ENCODE data around the gene SYVN1.
A peak's percentile ranks its signal among the peaks of the same experiment; 100 is the strongest.
"Not testable (repeated sequence)": the region's sequence is repeated elsewhere in the genome, so short reads cannot be mapped to it uniquely, and the experiment has no call there.

The SYVN1 gene

GRCh38 chr11:65126624-65127274, 7.6 kb downstream of the SYVN1 start:
- DNase-seq, result no peak

DNA sequence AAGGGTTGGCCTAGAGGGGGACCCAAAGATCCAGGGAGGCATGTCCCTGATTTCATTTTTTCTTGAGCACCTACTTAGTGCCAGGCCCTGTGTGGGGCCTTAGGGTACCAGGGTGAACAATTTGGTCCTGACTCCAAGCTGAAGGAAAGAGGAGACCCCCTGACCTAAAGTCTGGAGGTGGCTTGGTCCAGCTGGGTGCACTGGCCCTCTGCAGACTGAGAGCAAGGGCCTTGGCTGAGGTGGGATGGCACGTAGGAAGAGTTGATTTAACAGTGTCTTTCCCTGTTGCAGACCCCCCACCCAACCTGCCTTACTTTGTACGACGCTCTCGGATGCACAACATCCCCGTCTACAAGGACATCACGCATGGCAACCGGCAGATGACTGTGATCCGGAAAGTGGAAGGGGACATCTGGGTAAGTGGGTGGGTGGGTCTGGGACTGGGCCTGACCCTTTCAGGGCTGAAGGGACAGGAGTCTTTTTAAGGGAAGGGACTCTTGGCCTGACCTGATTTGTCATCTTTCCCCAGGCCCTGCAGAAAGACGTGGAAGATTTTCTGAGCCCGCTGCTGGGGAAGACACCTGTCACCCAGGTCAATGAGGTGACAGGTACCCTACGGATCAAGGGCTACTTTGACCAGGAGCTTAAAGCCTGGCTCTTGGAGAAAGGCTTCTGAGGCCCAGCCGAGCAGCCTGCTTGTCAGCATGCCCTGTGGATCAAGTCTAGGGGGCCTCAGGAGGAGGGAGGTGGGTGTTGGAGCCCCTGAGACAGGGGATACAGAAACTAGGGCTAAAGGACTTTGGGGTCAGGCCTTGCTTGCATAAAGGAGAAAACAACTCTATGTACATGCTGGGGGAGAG, 8.9 kb downstream of the SYVN1 start:
- no peak for DNase-seq

DNA sequence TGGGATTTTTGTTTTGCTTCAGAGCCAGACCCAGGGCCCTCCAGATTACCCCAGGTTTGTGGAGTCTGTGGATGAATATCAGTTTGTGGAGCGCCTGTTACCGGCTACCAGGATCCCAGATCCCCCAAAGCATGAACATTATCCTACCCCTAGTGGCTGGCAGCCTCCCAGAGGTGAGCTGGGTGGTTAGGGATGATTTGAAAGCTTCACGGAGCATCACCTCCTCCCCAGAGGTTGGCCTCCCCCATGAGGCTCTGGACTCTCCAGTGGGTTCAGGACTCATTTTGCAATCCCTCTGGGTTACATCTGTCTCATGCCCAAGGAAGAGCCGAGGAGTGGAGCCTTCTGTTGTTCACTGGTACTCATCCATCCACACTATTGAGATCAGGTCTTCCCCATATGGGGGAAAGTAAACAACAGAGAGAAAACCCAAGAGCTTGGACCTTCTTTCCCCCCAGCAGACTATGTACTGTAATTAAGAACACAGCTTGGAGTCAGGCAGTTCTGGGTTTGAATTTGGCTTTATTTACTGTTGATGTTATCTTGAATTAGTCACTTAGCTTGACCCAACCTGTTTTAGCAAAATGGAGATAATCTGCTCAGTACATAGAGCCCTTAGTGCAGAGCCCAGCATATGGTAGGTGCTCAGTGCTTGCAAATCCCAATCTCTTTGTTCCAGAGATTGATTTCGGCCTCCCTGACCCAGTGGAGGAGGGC, 9.7 kb downstream of the SYVN1 start:
- DNase-seq, result no peak

DNA sequence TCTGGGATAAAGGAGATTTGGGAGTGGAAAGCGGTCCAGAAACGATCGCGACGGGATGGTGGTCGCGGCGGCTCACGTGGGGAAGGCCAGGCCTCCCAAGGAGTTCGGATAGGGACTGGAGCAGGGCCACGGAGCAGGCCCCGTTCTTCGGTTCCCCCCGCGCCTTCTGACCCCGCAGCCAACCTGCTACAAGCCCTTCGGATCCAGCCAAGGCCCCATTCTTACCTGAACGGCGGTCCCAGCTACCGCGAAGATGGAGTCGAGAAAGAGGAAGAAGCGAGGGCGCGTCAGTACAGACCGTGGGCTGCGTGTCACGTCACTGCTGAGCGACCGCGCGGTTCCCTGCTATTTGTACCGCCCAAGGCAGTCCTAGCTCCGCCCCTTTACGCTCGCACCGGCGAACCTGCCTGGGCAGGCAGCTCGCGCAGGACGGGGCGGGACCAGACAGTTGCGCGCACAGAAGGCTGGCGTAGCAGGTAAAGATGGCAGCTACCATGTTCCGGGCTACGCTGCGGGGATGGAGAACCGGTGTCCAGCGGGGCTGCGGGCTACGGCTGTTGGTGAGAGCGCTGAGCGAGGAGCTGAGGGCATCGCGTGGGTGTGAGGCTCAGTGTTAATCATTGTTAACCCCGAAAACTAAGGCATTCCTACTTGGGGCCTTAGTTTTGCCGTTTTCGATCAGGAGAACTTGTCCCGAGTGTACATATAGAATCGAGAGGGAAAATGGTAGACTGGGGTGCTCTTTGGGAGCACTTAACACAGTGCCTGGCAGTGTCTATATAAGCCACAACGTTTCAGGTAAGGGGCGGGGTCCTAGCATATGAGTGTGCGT, 12.2 kb downstream of the SYVN1 start, which contains the start of the genes FAU and MRPL49:
Gene FAU, minus strand, starts transcription at position 270 of the 832 bp plus-strand sequence. CDS start 321 bp downstream, outside the sequence.
Gene MRPL49, plus strand, starts transcription at position 457 of the 832 bp plus-strand sequence. Its CDS starts 26 bp downstream, at position 483.
- peak; percentile 98 for DNase-seq

DNA sequence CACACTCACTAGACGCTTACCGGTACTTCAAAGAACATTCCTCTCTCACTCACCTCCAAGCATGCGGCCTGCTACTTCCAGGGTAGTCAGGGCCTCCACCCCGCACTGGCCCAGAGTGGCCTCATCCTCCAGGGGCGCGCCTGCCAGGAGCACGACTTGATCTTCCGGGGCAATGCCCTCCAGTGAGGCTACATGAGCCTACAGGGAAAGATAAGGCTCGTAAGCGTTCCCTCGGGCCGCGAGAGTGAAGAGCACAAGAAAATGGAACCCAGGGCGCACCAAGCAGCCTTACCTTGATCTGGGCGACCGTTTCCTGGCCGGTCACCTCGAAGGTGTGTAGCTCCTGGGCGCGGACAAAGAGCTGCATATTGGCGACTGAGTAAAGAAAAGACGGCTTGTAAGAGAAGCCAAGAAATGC, 12.9 kb downstream of the SYVN1 start:
- no peak for DNase-seq

- no peak for DNase-seq
Measured at GRCh38 chr11:65120831-65121230, 13.5 kb downstream of the SYVN1 start.

DNA sequence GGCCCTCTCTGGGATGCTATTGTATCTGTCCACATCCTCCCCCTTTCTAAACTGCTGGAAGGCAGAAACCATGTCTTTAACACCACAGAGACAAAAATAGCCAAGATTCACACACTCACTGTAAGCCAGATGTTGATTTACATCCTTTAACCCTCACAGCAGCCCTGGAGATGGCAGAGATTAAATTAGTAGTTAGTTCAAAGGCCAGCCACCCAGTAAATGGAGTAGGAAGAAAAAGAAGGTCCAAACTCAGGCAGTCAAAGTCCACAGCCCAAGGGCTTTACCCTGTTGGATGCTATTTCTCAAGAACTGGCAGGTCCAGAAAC, 14.7 kb downstream of the SYVN1 start:
- no peak for DNase-seq

DNA sequence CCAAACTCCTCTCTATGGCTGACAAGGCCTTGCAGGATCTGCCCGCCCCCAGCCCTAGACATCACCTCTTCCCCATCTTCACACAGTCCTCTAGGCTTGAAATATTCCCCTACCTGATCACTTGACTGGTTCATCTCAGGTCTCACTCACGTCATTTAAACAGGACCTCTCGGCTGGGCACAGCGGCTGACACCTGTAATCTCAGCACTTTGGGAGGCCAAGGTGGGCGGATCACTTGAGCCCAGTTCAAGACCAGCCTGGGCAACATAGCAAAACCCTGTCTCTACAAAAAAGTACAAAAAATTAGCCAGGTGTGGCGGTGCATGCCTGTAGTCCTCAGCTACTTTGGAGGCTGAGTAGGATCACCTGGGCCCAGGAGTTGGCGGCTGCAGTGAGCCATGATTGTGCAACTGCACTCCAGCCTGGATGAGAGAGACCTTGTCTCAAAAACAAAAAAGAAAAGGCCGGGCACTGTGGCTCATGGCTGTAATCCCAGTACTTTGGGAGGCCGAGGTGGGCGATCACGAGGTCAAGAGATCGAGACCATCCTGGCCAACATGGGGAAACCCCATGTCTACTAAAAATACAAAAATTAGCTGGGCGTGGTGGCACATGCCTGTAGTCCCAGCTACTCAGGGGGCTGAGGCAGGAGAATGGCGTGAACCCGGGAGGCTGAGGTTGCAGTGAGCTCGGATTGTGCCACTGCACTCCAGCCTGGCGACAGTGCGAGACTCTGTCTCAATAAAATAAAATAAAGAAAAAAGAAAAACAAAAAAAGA, 15.2 kb downstream of the SYVN1 start:
- not testable (repeated sequence) for DNase-seq

- DNase-seq, result no peak
Measured at GRCh38 chr11:65118097-65118837, 16.1 kb downstream of the SYVN1 start.

DNA sequence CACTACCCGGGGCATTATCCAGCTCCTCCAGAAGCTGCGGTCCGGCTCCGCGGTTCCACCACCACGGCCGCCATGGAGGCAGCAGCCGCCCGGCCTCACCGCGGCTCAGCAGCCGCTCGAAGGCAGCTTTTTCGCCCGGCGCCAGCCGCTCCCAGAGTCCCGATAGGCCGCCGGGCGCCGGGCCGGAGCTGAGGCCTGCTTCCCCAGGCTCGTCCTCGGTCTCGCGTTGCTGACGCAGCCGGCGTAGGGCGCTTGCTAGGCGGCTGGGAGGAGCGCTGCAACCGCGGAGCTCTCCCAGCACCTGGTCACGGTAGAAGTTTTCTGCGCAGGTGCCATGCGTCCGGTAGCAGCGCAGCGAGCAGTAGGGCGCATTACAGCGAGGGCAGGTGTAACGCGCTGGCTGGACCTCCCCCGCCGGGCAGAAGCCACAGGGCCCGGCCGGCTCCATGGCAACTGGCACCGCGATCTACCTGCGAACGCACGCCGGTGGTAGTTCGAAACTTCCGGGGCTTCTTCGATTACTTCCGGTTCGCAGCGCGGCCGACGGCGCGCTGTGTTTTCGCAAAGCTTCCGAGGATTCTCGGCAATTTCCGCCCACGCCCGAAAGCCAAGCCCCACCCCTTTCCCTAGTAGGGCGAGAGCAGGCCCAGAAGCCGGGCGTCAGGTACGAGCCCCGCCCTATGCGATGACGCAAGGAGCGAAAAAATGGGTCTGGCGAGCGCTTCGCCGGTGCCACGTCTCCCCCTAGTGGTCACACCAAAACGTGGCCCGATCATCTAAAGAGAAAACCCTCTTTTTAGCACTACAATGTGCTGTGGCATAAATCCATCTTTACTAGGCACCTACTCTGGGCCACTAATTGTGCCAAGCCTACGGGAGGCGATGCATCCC, 16.9 kb downstream of the SYVN1 start, which contains the start of gene ZNHIT2:
Gene ZNHIT2, minus strand, starts transcription at position 496 of the 891 bp plus-strand sequence. Its CDS starts 48 bp downstream, at position 448.
- DNase-seq, result peak; percentile 99

- DNase-seq, result peak; percentile 9
Measured at GRCh38 chr11:65116370-65117205, 17.7 kb downstream of the SYVN1 start.

GRCh38 chr11:65115361-65116082, 18.8 kb downstream of the SYVN1 start:
- DNase-seq, result no peak

DNA sequence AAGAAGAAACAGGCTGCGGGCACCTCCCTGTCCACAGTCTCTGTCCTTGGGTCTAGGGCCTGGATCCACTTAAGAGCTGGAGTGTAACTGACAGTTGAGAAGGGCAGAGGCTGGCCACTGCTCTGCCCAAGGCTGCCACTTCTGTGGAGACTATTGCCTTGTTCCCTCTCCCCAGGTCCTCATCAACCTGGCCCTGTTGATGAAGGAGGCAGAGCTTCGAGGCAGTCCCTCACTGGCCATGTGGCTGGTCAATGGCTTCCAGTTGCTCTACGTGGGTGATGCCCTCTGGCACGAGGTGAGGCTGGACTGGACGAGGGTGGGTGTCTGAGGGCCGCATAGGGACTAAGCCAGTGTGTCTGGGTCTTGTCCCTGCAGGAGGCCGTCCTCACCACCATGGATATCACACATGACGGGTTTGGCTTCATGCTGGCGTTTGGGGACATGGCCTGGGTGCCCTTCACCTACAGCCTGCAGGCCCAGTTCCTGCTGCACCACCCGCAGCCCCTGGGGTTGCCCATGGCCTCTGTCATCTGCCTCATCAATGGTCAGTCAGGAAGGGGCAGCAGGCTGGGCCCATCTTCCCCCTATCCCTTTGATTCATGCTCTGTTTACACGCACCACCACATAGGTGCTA, 19.7 kb downstream of the SYVN1 start:
- no peak for DNase-seq

- DNase-seq, result no peak
Measured at GRCh38 chr11:65113839-65114238, 20.5 kb downstream of the SYVN1 start.

DNA sequence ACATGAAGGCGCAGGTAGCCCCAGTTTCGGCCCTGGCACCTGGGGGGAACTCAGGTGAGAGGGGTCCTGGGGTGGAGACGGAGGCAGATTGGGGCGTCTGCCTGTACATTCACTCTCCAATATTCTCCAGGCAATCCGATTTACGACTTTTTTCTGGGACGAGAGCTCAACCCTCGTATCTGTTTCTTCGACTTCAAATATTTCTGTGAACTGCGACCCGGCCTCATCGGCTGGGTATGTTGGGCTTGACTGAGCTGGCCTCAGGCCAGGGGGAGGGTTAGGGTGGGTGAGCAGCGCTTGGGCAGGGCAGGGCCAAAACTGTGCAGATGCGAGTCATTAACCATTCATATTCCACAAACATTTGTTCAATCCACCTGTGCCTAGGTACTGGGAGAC, 21.0 kb downstream of the SYVN1 start:
- DNase-seq, result no peak

GRCh38 chr11:65112546-65113360, 21.6 kb downstream of the SYVN1 start:
- peak; percentile 53 for DNase-seq

All from NCI-H510A treated with DMSO at 0.1 percent for 48 hours (cell line).